Measurements from ENCODE around the gene U2AF1L4.
"Not testable (repeated sequence)": the region's sequence is repeated elsewhere in the genome, so short reads cannot be mapped to it uniquely, and the experiment has no call there.

The U2AF1L4 gene

GRCh38 chr19:35780058-35780457 is 34.8 kb upstream of the U2AF1L4 start:
- DNase-seq, result no peak

DNA sequence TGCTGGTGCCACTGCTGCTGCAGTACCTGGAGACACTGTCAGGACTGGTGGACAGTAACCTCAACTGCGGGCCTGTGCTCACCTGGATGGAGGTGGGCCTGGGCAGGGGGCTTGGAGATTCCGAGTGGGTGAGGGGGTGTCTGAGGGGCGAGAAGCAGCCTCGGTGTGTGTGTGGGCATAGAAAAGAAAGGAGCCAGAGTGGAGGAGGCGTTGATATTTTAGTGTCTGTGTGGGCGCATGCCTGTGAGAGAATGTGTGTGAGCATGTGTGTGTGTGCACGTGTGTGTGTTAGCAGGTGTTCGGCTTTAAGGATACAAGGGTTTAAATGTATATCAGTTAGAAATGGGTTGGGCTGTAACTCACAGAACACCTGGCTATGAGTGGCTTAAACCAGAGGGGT is 33.8 kb upstream of the U2AF1L4 start:
- no peak for DNase-seq

- DNase-seq, result no peak
Measured at GRCh38 chr19:35777961-35778360, 32.7 kb upstream of the U2AF1L4 start.

- no peak for DNase-seq
Measured at GRCh38 chr19:35777086-35777841, 32.0 kb upstream of the U2AF1L4 start.

- no peak for DNase-seq
Measured at GRCh38 chr19:35776102-35776788, 31.0 kb upstream of the U2AF1L4 start.

DNA sequence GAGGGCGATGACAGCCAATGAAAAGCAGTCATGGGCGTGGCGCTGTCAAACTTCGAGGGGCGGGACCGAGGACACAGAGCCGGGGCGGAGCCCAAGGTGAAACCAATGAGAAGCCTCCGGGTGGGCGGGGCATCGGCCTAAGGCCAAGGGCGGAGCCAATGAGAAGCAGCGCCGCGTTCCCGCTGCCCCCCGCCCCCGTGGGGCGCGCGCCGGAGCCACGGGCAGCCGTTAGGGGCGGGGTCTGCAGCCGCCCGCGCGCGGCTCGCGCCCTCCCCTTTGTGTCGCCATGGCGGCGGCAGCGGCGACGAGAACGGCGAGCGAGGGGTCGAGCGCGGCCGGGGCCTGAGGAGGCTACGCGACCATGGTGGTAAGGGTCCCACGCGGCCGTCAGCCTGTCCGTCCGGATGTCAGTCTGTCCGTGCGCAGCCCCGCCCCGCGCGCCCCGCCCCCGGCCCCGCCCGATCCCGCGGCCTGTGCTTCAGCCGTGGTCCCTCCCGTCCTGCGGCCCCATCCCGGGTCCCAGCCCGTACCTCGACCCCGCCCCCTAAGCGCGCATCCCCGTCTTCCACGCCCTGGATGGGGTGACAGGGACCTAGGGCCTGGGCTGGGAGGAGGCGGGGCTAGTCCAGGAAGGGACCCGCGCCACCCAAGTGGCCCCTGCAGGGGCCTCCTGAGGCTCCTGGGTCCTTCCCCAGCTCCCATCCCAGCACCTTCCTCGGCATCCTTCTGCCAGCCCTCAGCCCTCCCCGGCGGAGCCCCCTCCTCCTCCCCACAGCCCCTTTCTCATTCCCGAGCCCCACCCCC is 30.3 kb upstream of the U2AF1L4 start, which contains the start of gene ARHGAP33:
Gene ARHGAP33 (plus strand): TSS at position 267 of the 804 bp plus-strand sequence. CDS start 95 bp downstream, at position 362.
- peak; percentile 98 to 99 for DNase-seq

GRCh38 chr19:35775046-35775297 is 29.8 kb upstream of the U2AF1L4 start:
- DNase-seq, result no peak

GRCh38 chr19:35774274-35775045 is 29.2 kb upstream of the U2AF1L4 start:
- no peak for DNase-seq

GRCh38 chr19:35773020-35773806 is 28.0 kb upstream of the U2AF1L4 start:
- DNase-seq, result no peak

DNA sequence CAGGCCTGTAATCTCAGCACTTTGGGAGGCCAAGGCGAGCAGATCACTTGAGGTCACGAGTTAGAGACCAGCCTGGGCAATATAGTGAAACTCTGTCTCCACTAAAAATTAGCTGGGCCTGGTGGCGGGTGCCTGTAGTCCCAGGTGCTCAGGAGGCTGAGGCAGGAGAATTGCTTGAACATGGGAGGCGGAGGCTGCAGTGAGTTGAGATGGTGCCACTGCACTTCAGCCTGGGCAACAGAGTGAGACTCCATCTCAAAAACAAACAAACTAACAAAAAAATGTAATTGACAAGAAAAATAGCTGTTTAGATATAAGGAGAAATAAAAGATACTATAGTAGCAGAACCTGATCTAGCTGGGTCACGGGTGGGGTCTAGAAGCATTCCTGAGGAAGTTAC is 27.1 kb upstream of the U2AF1L4 start:
- not testable (repeated sequence) for DNase-seq

DNA sequence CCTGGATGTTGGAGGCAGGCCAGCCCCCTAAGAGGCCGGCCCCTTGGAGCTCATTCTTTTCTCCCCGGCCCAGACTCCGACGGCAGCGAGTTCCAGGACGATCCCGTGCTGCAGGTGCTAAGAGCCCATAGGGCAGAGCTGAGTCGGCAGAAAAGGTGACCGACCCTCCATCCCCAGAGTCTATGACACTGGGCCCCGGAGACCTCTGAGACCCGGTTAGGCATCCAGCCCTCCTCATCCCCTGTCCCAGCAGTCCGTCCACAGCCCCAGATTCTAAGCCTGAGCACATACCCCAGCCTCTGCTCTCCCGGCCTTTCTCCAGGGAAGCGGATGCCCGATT is 22.8 kb upstream of the U2AF1L4 start:
- no peak for DNase-seq

GRCh38 chr19:35767288-35768081 is 22.3 kb upstream of the U2AF1L4 start:
- DNase-seq, result no peak

GRCh38 chr19:35766571-35767104 is 21.4 kb upstream of the U2AF1L4 start:
- no peak for DNase-seq

DNA sequence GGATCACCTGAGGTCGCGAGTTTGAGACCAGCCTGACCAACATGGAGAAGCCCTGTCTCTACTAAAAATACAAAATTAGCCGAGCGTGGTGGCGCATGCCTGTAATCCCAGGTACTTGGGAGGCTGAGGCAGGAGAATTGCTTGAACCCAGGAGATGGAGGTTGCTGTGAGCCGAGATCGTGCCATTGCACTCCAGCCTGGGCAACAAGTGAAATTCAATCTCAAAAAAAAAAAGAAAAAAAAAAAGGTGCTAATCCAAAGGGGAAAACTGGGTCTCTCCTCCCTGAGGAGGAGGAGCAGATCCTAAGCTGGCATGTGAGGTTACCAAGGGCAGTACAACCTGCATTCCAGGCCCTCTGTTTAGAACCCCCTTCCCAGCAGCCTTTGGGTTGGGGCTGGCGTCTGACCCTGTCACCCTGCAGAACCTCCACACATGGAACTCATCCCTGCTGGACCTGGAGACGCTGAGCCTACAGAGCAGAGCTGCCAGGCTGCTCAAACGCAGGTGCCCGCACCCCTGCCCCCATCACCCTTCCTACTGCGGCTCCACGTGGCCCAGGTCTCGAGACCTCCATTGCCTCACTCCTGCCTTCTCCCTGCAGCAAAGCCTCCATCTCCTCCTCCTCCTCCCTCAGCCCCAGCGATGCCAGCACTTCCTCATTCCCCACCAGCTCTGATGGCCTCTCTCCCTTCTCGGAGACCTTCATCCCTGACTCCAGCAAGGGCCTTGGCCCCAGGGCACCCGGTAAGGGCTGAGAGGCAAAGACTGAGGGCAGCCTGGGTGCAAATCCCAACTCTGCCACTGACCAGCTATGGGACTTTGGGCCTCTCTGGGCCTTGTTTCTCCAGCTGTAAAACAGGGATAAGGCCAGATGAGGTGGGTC is 19.5 kb upstream of the U2AF1L4 start:
- DNase-seq, result no peak

GRCh38 chr19:35760711-35761349 is 15.6 kb upstream of the U2AF1L4 start:
- no peak for DNase-seq

DNA sequence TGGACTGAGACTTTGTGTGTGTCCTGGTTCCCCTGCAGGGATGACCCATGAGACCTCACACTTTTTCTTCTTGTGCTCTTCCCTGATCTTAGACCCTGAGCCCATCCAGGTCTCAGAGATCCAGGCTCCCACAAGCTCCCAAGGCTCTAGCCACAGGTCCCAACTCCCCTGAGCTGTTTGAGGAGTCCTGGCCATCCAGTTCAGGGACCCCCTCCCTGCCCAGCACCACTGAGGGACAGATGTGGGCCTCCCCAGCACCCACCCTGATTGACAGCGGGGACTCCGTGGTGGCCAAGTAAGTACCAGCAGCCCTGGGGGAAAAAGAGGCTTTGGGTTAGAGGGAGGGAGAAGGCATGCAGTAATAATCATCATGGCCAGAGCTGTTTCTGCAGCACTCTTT is 14.5 kb upstream of the U2AF1L4 start:
- DNase-seq, result no peak

- DNase-seq, result peak; percentile 99 to 100
Measured at GRCh38 chr19:35757749-35758608, 12.8 kb upstream of the U2AF1L4 start, which contains the start of gene PROSER3. Gene PROSER3 (plus strand): TSS chr19:35758176. CDS start chr19:35758216, 40 bp downstream.

- DNase-seq, result no peak
Measured at GRCh38 chr19:35757231-35757748, 12.1 kb upstream of the U2AF1L4 start.

Measured in CD4-positive, alpha-beta T cell treated with Interleukin-4 for 1 hour (primary cell).